ENCODE data around the gene NPAS4.

- TF ChIP-seq, protein P1, sequence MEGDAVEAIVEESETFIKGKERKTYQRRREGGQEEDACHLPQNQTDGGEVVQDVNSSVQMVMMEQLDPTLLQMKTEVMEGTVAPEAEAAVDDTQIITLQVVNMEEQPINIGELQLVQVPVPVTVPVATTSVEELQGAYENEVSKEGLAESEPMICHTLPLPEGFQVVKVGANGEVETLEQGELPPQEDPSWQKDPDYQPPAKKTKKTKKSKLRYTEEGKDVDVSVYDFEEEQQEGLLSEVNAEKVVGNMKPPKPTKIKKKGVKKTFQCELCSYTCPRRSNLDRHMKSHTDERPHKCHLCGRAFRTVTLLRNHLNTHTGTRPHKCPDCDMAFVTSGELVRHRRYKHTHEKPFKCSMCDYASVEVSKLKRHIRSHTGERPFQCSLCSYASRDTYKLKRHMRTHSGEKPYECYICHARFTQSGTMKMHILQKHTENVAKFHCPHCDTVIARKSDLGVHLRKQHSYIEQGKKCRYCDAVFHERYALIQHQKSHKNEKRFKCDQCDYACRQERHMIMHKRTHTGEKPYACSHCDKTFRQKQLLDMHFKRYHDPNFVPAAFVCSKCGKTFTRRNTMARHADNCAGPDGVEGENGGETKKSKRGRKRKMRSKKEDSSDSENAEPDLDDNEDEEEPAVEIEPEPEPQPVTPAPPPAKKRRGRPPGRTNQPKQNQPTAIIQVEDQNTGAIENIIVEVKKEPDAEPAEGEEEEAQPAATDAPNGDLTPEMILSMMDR (IDR thresholded peaks at IDR 0.05; ENCODE audit: low read depth, low read length, poor library complexity, severe bottlenecking) = no peak
- no peak for TF ChIP-seq EZH2phosphoT487 (IDR thresholded peaks at IDR 0.05; ENCODE audit: borderline replicate concordance, low read length)
These were observed 11.8 kb downstream of the NPAS4 start for GRCh38 chr11:66432597-66432996.
